GM10266 (cell line): Measurements from ENCODE around the gene NBL1.
A peak's percentile ranks its signal among the peaks of the same experiment; 100 is the strongest.

Source experiments
- DNase-seq: peaks from one replicate; pipeline ENCODE4 v3.0.0; 2012; ENCODE audit errors: extremely low spot score
- TF ChIP-seq, protein P1 (sequence below): IDR thresholded peaks from 2 replicates; pipeline ENCODE4 v1.5.1; 2012; ENCODE audit warnings: mild to moderate bottlenecking, low read depth; ENCODE audit not compliant: control insufficient read depth, insufficient read depth; ENCODE audit errors: missing control alignments

The NBL1 gene

DNA sequence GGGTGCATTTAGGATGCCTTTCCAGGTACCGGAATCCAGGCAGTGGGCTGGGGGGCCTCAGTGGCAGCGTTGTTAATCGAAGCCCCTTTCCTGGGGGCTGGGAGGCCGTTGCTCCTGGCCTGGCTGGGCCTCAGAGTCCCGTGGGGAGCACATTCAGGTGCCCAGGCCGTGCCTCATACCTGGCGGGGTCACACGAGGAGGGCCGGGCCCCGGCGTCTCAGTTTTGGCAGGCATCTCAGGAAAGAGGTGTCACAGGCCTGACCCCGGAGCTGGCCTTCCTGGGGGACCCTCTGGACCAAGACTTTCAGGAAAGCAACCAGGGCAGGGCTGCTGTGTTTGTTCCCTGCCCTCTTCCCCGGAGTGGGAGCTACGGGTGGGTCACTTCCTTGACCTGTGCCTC is 4.1 kb downstream of the NBL1 start:
- DNase-seq: no peak
- TF ChIP-seq, protein P1, sequence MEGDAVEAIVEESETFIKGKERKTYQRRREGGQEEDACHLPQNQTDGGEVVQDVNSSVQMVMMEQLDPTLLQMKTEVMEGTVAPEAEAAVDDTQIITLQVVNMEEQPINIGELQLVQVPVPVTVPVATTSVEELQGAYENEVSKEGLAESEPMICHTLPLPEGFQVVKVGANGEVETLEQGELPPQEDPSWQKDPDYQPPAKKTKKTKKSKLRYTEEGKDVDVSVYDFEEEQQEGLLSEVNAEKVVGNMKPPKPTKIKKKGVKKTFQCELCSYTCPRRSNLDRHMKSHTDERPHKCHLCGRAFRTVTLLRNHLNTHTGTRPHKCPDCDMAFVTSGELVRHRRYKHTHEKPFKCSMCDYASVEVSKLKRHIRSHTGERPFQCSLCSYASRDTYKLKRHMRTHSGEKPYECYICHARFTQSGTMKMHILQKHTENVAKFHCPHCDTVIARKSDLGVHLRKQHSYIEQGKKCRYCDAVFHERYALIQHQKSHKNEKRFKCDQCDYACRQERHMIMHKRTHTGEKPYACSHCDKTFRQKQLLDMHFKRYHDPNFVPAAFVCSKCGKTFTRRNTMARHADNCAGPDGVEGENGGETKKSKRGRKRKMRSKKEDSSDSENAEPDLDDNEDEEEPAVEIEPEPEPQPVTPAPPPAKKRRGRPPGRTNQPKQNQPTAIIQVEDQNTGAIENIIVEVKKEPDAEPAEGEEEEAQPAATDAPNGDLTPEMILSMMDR: no peak

- peak; percentile 28 for DNase-seq
Measured at GRCh38 chr1:19648689-19649088, 4.6 kb downstream of the NBL1 start.

DNA sequence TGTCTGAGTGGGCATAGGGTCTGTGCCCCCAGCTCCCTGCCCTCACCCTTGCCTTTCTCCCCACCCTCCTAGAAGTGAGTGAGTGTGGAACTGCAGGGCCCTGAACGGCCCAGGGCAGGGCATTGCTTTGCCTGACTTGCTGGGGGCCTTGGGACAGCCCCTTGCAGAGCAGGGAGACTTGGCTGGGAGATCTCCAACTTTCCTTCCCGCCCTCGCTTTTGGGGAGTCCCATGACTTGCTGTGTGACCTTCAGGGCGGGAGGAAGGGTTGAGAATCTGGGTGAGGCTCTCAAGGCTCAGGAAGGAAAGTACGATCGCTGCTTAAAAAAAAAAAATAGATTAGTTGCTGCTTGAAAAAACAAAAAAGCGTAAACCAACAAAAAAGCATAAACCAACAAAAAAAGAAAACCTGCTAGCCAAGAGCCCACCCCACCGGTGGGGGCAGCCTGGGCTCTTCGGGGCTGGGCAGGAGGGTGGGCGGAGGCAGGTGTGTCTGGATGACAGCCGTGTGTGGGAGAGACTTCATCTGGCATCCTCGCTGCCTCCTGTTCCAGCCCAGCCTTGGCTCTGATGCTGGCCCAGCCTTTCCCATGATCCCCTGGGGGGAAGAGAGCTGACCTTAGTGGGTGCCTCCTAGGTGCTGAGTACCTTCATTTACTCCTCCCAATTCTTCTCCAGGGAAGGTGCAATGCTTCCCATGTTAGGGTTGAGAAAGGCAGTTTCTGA is 6.5 kb downstream of the NBL1 start:
- peak; percentile 28 for DNase-seq
- TF ChIP-seq, protein P1: no peak

More at GRCh38 chr1:19648689-19649088, 4.6 kb downstream of the NBL1 start:
- TF ChIP-seq, protein P1: peak; percentile 18

DNA sequence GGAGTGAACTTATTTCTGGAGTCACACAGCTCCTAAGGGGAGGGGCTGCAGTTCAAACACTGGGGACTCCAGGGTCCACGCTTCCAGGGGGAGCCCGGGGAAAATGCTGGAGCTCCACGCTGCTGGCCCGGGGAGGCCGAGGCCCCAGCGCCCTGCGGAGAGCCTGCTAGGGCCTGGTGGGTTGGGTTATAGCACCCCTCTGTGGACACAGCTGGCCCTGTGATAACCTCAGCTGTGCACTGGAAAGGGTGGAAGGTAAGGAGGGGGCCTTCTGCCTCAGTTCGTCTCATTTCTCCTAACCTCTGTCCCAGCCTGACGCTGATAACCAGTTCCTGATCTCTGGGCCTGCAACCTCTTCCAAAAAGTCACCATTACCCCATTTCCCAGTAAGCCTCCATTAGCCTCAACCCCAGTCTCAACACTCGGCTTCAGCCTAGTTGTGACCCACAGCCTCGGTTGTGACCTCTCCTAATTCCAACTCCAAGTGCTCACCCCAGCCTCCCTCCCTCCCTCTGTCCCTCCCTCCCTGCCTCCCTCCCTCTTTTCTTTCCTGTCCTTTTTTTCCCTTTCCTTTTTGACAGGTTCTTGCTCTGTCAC is 7.1 kb downstream of the NBL1 start:
- TF ChIP-seq, protein P1: peak; percentile 89
- peak; percentile 87 for DNase-seq

DNA sequence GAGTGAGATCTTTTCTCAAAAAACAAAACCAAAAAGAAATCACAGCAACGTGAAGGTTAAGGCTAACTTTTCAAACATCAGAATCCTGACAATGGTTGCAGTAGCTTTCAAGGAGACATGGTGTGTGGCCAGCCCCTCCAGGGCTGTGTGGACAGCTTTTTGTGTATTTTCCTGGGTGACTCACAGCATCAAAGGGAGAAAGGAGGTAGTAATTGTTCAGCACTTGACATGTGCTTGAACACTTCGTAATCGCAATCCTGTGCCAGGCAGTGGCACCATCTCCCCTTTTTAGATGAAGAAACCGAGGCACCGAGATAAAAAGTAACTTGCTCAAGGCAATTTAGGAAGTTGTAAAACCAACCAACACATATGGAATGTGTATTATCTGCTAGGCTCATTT is 10.3 kb downstream of the NBL1 start:
- TF ChIP-seq, protein P1: no peak

GRCh38 chr1:19654886-19655717 is 11.0 kb downstream of the NBL1 start:
- TF ChIP-seq, protein P1: no peak
- no peak for DNase-seq

More for the DNA sequence above, 10.3 kb downstream of the NBL1 start:
- DNase-seq: no peak
